Fibroblast of skin of left quadriceps (primary cell): Measurements from ENCODE around the gene GAS2L3.

Experiments used
- DNase-seq, 2 experiments: peaks; one replicate each; pipeline ENCODE4 v3.0.0-alpha.2; 2013; ENCODE audit warnings: low read depth in 2 of 2

GAS2L3 gene

GRCh38 chr12:100656856-100657255, 83.4 kb downstream of the GAS2L3 start:
- no peak for DNase-seq

- no peak for DNase-seq
Measured at GRCh38 chr12:100661300-100661951, 87.9 kb downstream of the GAS2L3 start.

GRCh38 chr12:100666588-100666987, 93.1 kb downstream of the GAS2L3 start:
- DNase-seq, result no peak

GRCh38 chr12:100668945-100669536, 95.6 kb downstream of the GAS2L3 start:
- DNase-seq, result peak; percentile 10 to 14

GRCh38 chr12:100669922-100670321, 96.4 kb downstream of the GAS2L3 start:
- no peak for DNase-seq

- no peak for DNase-seq
Measured at GRCh38 chr12:100671396-100672074, 98.1 kb downstream of the GAS2L3 start.

- DNase-seq, result no peak
Measured at GRCh38 chr12:100672075-100672592, 98.7 kb downstream of the GAS2L3 start.

- no peak for DNase-seq
Measured at GRCh38 chr12:100674036-100674888, 100.8 kb downstream of the GAS2L3 start.
